ENCODE data around the gene ENPP6. TPM values are rescaled to one million over a fixed set of nuclear protein-coding genes. Genes with fewer than 3 reads are reported as not detected.
"Not testable (repeated sequence)": the region's sequence is repeated elsewhere in the genome, so short reads cannot be mapped to it uniquely, and the experiment has no call there.

Gene ENPP6
- total and polyA plus RNA-seq, 4 donors = 0.02 to 0.37 (median 0.10) TPM

- TF ChIP-seq CTCF (IDR thresholded peaks at IDR 0.05; ENCODE audit: control extremely low read depth, extremely low read depth) = no peak
- no peaks in the 10 kb centered on the region for H3K9me3 ChIP-seq (ENCODE audit: control insufficient read depth in 4 of 4, insufficient read depth in 3 of 4, low read length in 3 of 4)
- H3K4me1 ChIP-seq (ENCODE audit: control insufficient read depth in 5 of 5, insufficient read depth in 5 of 5, low read length in 5 of 5) = peaks cover 0 to 24% (median 8%) of the 10 kb centered on the region in 5 donors
- peak; percentile 50 to 57 (median 54) for DNase-seq
- H3K27ac ChIP-seq (ENCODE audit: low read depth in 1 of 2, low read length in 1 of 2) = no peak overlapping the region
- H3K4me3 ChIP-seq = no peak overlapping the region
- no peaks in the 10 kb centered on the region for H3K36me3 ChIP-seq (ENCODE audit: control insufficient read depth in 4 of 4, insufficient read depth in 4 of 4, low read length in 4 of 4)
- H3K9ac ChIP-seq (ENCODE audit: insufficient read depth in 1 of 2, low read length in 2 of 2) = no peak overlapping the region
- ATAC-seq (ENCODE audit: insufficient read depth, low FRiP score) = no peak
- 50 to 67% methylated on average over 10 of the region's 10 CpGs for WGBS, 2 donors
- H3K27me3 ChIP-seq (ENCODE audit: control insufficient read depth in 3 of 3, insufficient read depth in 3 of 3, low read length in 2 of 3) = no peaks in the 10 kb centered on the region
These were observed 1.9 kb downstream of the ENPP6 start for GRCh38 chr4:184215709-184216328.

- H3K27ac ChIP-seq (ENCODE audit: low read depth in 1 of 2, low read length in 1 of 2) = no peak overlapping the region
- TF ChIP-seq CTCF (IDR thresholded peaks at IDR 0.05; ENCODE audit: control extremely low read depth, extremely low read depth) = no peak
- H3K27me3 ChIP-seq (ENCODE audit: control insufficient read depth in 3 of 3, insufficient read depth in 3 of 3, low read length in 2 of 3) = no peaks in the 10 kb centered on the region
- DNase-seq (peak in 1 of 3 donors; percentile 50), ATAC-seq (ENCODE audit: insufficient read depth, low FRiP score) (no peak)
- H3K4me3 ChIP-seq = no peak overlapping the region
- no peaks in the 10 kb centered on the region for H3K36me3 ChIP-seq (ENCODE audit: control insufficient read depth in 4 of 4, insufficient read depth in 4 of 4, low read length in 4 of 4)
- WGBS, 2 donors = 87 to 93% methylated on average over 5 of the region's 5 CpGs
- H3K4me1 ChIP-seq (ENCODE audit: control insufficient read depth in 5 of 5, insufficient read depth in 5 of 5, low read length in 5 of 5) = peaks cover 0 to 24% (median 8%) of the 10 kb centered on the region in 5 donors
- H3K9ac ChIP-seq (ENCODE audit: insufficient read depth in 1 of 2, low read length in 2 of 2) = no peak overlapping the region
- H3K9me3 ChIP-seq (ENCODE audit: control insufficient read depth in 4 of 4, insufficient read depth in 3 of 4, low read length in 3 of 4) = no peaks in the 10 kb centered on the region
These were observed 2.7 kb downstream of the ENPP6 start for GRCh38 chr4:184214931-184215330.

- not testable (repeated sequence) for H3K27ac ChIP-seq (ENCODE audit: low read depth in 1 of 2, low read length in 1 of 2); DNase-seq; ATAC-seq (ENCODE audit: insufficient read depth, low FRiP score); H3K4me3 ChIP-seq; H3K4me1 ChIP-seq (ENCODE audit: control insufficient read depth in 5 of 5, insufficient read depth in 5 of 5, low read length in 5 of 5); H3K36me3 ChIP-seq (ENCODE audit: control insufficient read depth in 4 of 4, insufficient read depth in 4 of 4, low read length in 4 of 4); H3K27me3 ChIP-seq (ENCODE audit: control insufficient read depth in 3 of 3, insufficient read depth in 3 of 3, low read length in 2 of 3); H3K9me3 ChIP-seq (ENCODE audit: control insufficient read depth in 4 of 4, insufficient read depth in 3 of 4, low read length in 3 of 4); H3K9ac ChIP-seq (ENCODE audit: insufficient read depth in 1 of 2, low read length in 2 of 2)
- WGBS, 2 donors = 88 to 92% methylated on average over 33 of the region's 33 CpGs
These were observed 9.7 kb downstream of the ENPP6 start for GRCh38 chr4:184207734-184208607.

GRCh38 chr4:184205243-184205642, 12.4 kb downstream of the ENPP6 start:
- H3K36me3 ChIP-seq (ENCODE audit: control insufficient read depth in 4 of 4, insufficient read depth in 4 of 4, low read length in 4 of 4) = no peaks in the 10 kb centered on the region
- no peak for TF ChIP-seq CTCF (IDR thresholded peaks at IDR 0.05; ENCODE audit: control extremely low read depth, extremely low read depth)
- WGBS, 2 donors = 95 to 96% methylated on average over 14 of the region's 14 CpGs
- H3K9ac ChIP-seq (ENCODE audit: insufficient read depth in 1 of 2, low read length in 2 of 2) = no peak overlapping the region
- ATAC-seq (ENCODE audit: insufficient read depth, low FRiP score) (no peak), DNase-seq (no peak)
- no peaks in the 10 kb centered on the region for H3K9me3 ChIP-seq (ENCODE audit: control insufficient read depth in 4 of 4, insufficient read depth in 3 of 4, low read length in 3 of 4)
- no peaks in the 10 kb centered on the region for H3K27me3 ChIP-seq (ENCODE audit: control insufficient read depth in 3 of 3, insufficient read depth in 3 of 3, low read length in 2 of 3)
- no peak overlapping the region for H3K27ac ChIP-seq (ENCODE audit: low read depth in 1 of 2, low read length in 1 of 2)
- H3K4me1 ChIP-seq (ENCODE audit: control insufficient read depth in 5 of 5, insufficient read depth in 5 of 5, low read length in 5 of 5) = peaks cover 0 to 8% (median 0%) of the 10 kb centered on the region in 5 donors
- H3K4me3 ChIP-seq = no peak overlapping the region
